Measurements from ENCODE around the gene FKTN. TPM values are rescaled to one million over a fixed set of nuclear protein-coding genes. Genes with fewer than 3 reads are reported as not detected.

Gene FKTN
- total and polyA plus RNA-seq, 2 donors (not counting 3 experiments of a cell fraction or from before 2014, with no cell fraction given) = 2.8 to 13.2 TPM

DNA sequence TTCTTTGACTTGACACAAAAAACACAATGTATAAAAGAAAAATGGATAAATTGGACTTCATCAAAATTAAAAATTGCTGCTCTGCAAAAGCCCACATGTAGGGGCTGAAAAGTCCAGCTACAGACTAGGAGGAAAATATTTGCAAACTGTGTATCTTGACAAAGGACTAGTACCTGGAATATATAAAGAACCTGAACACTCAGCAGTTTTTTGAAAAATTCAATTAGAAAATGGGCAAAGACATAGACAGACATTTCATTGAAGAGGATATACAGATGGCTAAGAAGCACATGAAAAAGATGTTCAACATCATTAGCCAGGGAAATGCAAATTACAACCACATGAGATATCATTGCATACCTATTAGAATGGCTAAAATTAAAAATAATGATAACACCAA, 85.9 kb downstream of the FKTN start:
- no TSS peak for BruUV-seq (replicated peaks)
- CTCF ChIA-PET = no interaction called here
- FAIRE-seq = no peak

More for the DNA sequence above, 85.9 kb downstream of the FKTN start:
- no peaks in the 10 kb centered on the region for H3K4me1 ChIP-seq (ENCODE audit: control insufficient read depth, extremely low read depth, insufficient read depth, low read length)
- POLR2A ChIA-PET = no interaction called here
- H2AFZ ChIP-seq (ENCODE audit: low read depth, low read length) = no peak overlapping the region
- dilution Hi-C loops (cut with MboI; ENCODE audit: extremely low pct_ligation_motif_present, low sequenced_read_pairs) (no loop called here), intact Hi-C loops (cut with micrococcal nuclease) (no loop called here)
- no peaks in the 10 kb centered on the region for H3K36me3 ChIP-seq (ENCODE audit: control insufficient read depth in 2 of 2, extremely low read depth in 1 of 2, insufficient read depth in 2 of 2, low read length in 2 of 2)
- no peaks in the 10 kb centered on the region for H4K20me1 ChIP-seq (replicated peaks; ENCODE audit: control insufficient read depth, extremely low read depth, insufficient read depth, low read length)
- H3K9ac ChIP-seq (replicated peaks; ENCODE audit: extremely low read depth, insufficient read depth, low read length) = no peak overlapping the region
- H3K4me2 ChIP-seq (ENCODE audit: insufficient read depth, low read length) = no peak overlapping the region
- TF ChIP-seq GATA2 (IDR thresholded peaks at IDR 0.05; ENCODE audit: insufficient read depth, insufficient read length, low read depth, low read length) (no peak), POLR2AphosphoS5 (IDR thresholded peaks at IDR 0.05; ENCODE audit: insufficient read depth, low read depth, low read length) (no peak), JUN (IDR thresholded peaks at IDR 0.05; ENCODE audit: borderline replicate concordance, insufficient read depth, insufficient read length, low read depth) (no peak), POLR2A (IDR thresholded peaks at IDR 0.05; ENCODE audit: low read depth, low read length) (no peak), MYC (IDR thresholded peaks at IDR 0.05; ENCODE audit: low read depth, low read length) (no peak), EZH2 (IDR thresholded peaks at IDR 0.05; ENCODE audit: borderline replicate concordance, low read depth, low read length, severe bottlenecking) (no peak), FOS (IDR thresholded peaks at IDR 0.05; ENCODE audit: borderline replicate concordance, insufficient read depth, low read length) (no peak)
- TF ChIP-seq, protein P1, sequence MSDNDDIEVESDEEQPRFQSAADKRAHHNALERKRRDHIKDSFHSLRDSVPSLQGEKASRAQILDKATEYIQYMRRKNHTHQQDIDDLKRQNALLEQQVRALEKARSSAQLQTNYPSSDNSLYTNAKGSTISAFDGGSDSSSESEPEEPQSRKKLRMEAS (IDR thresholded peaks at IDR 0.05; ENCODE audit: insufficient read depth, insufficient read length) = no peak
- TF ChIP-seq, protein P2, sequence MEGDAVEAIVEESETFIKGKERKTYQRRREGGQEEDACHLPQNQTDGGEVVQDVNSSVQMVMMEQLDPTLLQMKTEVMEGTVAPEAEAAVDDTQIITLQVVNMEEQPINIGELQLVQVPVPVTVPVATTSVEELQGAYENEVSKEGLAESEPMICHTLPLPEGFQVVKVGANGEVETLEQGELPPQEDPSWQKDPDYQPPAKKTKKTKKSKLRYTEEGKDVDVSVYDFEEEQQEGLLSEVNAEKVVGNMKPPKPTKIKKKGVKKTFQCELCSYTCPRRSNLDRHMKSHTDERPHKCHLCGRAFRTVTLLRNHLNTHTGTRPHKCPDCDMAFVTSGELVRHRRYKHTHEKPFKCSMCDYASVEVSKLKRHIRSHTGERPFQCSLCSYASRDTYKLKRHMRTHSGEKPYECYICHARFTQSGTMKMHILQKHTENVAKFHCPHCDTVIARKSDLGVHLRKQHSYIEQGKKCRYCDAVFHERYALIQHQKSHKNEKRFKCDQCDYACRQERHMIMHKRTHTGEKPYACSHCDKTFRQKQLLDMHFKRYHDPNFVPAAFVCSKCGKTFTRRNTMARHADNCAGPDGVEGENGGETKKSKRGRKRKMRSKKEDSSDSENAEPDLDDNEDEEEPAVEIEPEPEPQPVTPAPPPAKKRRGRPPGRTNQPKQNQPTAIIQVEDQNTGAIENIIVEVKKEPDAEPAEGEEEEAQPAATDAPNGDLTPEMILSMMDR (IDR thresholded peaks at IDR 0.05; ENCODE audit: extremely low read depth in 1 of 2, insufficient read depth in 1 of 2, low read depth in 1 of 2, low read length in 2 of 2) = no peak
- H3K4me3 ChIP-seq (replicated peaks in 1 of 3; ENCODE audit: insufficient read depth in 1 of 3, low read depth in 1 of 3, low read length in 3 of 3) = no peak overlapping the region
- no peaks in the 10 kb centered on the region for H3K9me3 ChIP-seq (replicated peaks; ENCODE audit: control insufficient read depth, insufficient read depth, low read length)
- H3K9me1 ChIP-seq (replicated peaks; ENCODE audit: control insufficient read depth, extremely low read depth, insufficient read depth, low read length) = no peaks in the 10 kb centered on the region
- no peaks in the 10 kb centered on the region for H3K79me2 ChIP-seq (ENCODE audit: control insufficient read depth, insufficient read depth, low read length)
- H3K27me3 ChIP-seq (ENCODE audit: control insufficient read depth in 2 of 2, insufficient read depth in 2 of 2, low read length in 2 of 2) = no peaks in the 10 kb centered on the region
- H3K27ac ChIP-seq (ENCODE audit: insufficient read depth, low read depth, low read length) = no peak overlapping the region
- DNase-seq (ENCODE audit: low read depth, low spot score) = no peak
